H1 (cell line): ENCODE results near the gene TMBIM6. TPM values are rescaled to one million over a fixed set of nuclear protein-coding genes. Genes with fewer than 3 reads are reported as not detected.

Experiments
- CTCF ChIA-PET: fragments of 300-600 bp; sonication (Branson Sonifier 250); formaldehyde crosslinking; loops from one replicate; lab custom pipeline; 2021; ENCODE audit not compliant: partially characterized antibody; lab: Charles Lee
- POLR2A ChIA-PET: fragments of 300-600 bp; sonication (Branson Sonifier 250); formaldehyde crosslinking; loops from one replicate; lab custom pipeline; 2021; ENCODE audit warnings: inconsistent platforms; ENCODE audit not compliant: partially characterized antibody; lab: Charles Lee
- DNase-seq, 2 experiments: peaks; one replicate each; pipeline versions ENCODE4 v3.0.0 to v3.0.0-alpha.2; 2010 to 2022; ENCODE audit warnings: low spot score in 2 of 2, low read depth in 1 of 2, mixed read lengths in 1 of 2
- FAIRE-seq: peaks from 2 replicates; lab custom pipeline; 2011; peaks lifted over from hg19 to GRCh38; lab: Jason Lieb, UNC
- H2AFZ ChIP-seq: 2 replicates; pipeline ENCODE4 v1.8.1; 2012; ENCODE audit warnings: low read length, inconsistent platforms
- H2AK5ac ChIP-seq: 2 replicates; pipeline ENCODE4 v1.6.1; 2013; ENCODE audit warnings: low read depth, low read length
- H2BK120ac ChIP-seq: replicated peaks from 2 replicates; pipeline ENCODE3; 2013; ENCODE audit warnings: low read depth, low read length, inconsistent platforms
- H2BK12ac ChIP-seq: 2 replicates; pipeline ENCODE4 v1.6.1; 2013; ENCODE audit warnings: low read depth, low read length
- H2BK15ac ChIP-seq: 2 replicates; pipeline ENCODE4 v1.6.1; 2013; ENCODE audit warnings: low read length
- H2BK20ac ChIP-seq: 2 replicates; pipeline ENCODE4 v1.6.1; 2013; ENCODE audit warnings: low read length
- H2BK5ac ChIP-seq: 2 replicates; pipeline ENCODE4 v1.6.1; 2013; ENCODE audit warnings: low read depth, low read length
- H3K14ac ChIP-seq: 2 replicates; pipeline ENCODE4 v1.6.1; 2013; ENCODE audit warnings: inconsistent platforms; ENCODE audit not compliant: insufficient read length
- H3K18ac ChIP-seq: 2 replicates; pipeline ENCODE4 v1.6.1; 2013; ENCODE audit warnings: low read length; ENCODE audit errors: extremely low read depth
- H3K23ac ChIP-seq: 2 replicates; pipeline ENCODE4 v1.6.1; 2013; ENCODE audit warnings: inconsistent platforms; ENCODE audit not compliant: insufficient read length
- H3K23me2 ChIP-seq: 2 replicates; pipeline ENCODE4 v1.6.1; 2013; ENCODE audit warnings: low read depth, low read length
- H3K27ac ChIP-seq: 2 replicates; pipeline ENCODE4 v1.6.1; 2011; ENCODE audit warnings: low read depth, low read length, inconsistent platforms
- H3K27me3 ChIP-seq, 4 experiments: replicated peaks in 1 of 4; 1 replicate in 1 of 4; 2 replicates in 3 of 4; pipeline versions ENCODE4 v1.6.1 to v1.8.1; 2011 to 2013; ENCODE audit warnings: low read length in 3 of 4, mild to moderate bottlenecking in 3 of 4, inconsistent platforms in 2 of 4, mixed read lengths in 2 of 4, moderate library complexity in 1 of 4; ENCODE audit not compliant: control insufficient read depth in 3 of 4, insufficient read depth in 3 of 4; ENCODE audit errors: extremely low read depth in 1 of 4
- H3K36me3 ChIP-seq, 4 experiments: 2 replicates each; pipeline versions ENCODE4 v1.6.1 to v1.8.1; 2011 to 2013; ENCODE audit warnings: mild to moderate bottlenecking in 4 of 4, low read length in 3 of 4, moderate library complexity in 2 of 4, control low read depth in 1 of 4, inconsistent platforms in 1 of 4; ENCODE audit not compliant: insufficient read depth in 4 of 4, control insufficient read depth in 2 of 4
- H3K4ac ChIP-seq: replicated peaks from 2 replicates; pipeline ENCODE3; 2013; ENCODE audit warnings: low read length, low read depth, mixed read lengths, inconsistent platforms; ENCODE audit not compliant: insufficient read length
- H3K4me1 ChIP-seq, 4 experiments: replicated peaks in 1 of 4; 1 replicate in 1 of 4; 2 replicates in 3 of 4; pipeline versions ENCODE4 v1.6.1 to v1.8.1; 2011 to 2013; ENCODE audit warnings: low read length in 3 of 4, inconsistent platforms in 2 of 4, mixed read lengths in 1 of 4; ENCODE audit not compliant: insufficient read depth in 4 of 4, control insufficient read depth in 3 of 4
- H3K4me2 ChIP-seq, 2 experiments: 2 replicates each; pipeline versions ENCODE4 v1.6.1 to v1.8.1; 2011 to 2013; ENCODE audit warnings: low read depth in 2 of 2, low read length in 2 of 2, control low read depth in 1 of 2, inconsistent platforms in 1 of 2, mild to moderate bottlenecking in 1 of 2; ENCODE audit not compliant: insufficient read depth in 1 of 2
- H3K4me3 ChIP-seq, 4 experiments: fragments of 200-600, 300-600 bp in 1 of 4; sonication (generic), shearing (Covaris generic), sonication (Bioruptor Twin) in 1 of 4; 2 replicates each; pipeline versions ENCODE4 v1.5.1 to v1.8.1; 2011 to 2016; ENCODE audit warnings: low read length in 4 of 4, low read depth in 3 of 4, control low read depth in 2 of 4, inconsistent platforms in 2 of 4, mild to moderate bottlenecking in 2 of 4, mixed read lengths in 1 of 4, moderate library complexity in 1 of 4; ENCODE audit not compliant: insufficient read depth in 2 of 4; ENCODE audit errors: extremely low read depth in 1 of 4
- H3K56ac ChIP-seq: replicated peaks from 2 replicates; pipeline ENCODE3; 2013; ENCODE audit warnings: low read depth, mild to moderate bottlenecking, mixed read lengths, low read length, inconsistent platforms; ENCODE audit not compliant: insufficient read length
- H3K79me1 ChIP-seq: 2 replicates; pipeline ENCODE4 v1.6.1; 2013; ENCODE audit warnings: low read depth, low read length, control low read depth
- H3K79me2 ChIP-seq, 2 experiments: 2 replicates each; pipeline versions ENCODE4 v1.6.1 to v1.8.1; 2012 to 2013; ENCODE audit warnings: low read length in 2 of 2, mild to moderate bottlenecking in 2 of 2, inconsistent platforms in 1 of 2; ENCODE audit not compliant: insufficient read depth in 2 of 2, control insufficient read depth in 1 of 2
- H3K9ac ChIP-seq, 4 experiments: replicated peaks in 1 of 4; 1 replicate in 1 of 4; 2 replicates in 3 of 4; pipeline versions ENCODE4 v1.6.1 to v1.8.1; 2011 to 2013; ENCODE audit warnings: low read depth in 3 of 4, low read length in 3 of 4, control low read depth in 2 of 4, mild to moderate bottlenecking in 2 of 4, moderate library complexity in 2 of 4, inconsistent platforms in 1 of 4; ENCODE audit errors: extremely low read depth in 1 of 4
- H3K9me3 ChIP-seq, 2 experiments: 2 replicates each; pipeline versions ENCODE4 v1.6.1 to v1.8.1; 2012 to 2013; ENCODE audit warnings: mild to moderate bottlenecking in 2 of 2, moderate library complexity in 2 of 2, control low read depth in 1 of 2, inconsistent platforms in 1 of 2, low read depth in 1 of 2, low read length in 1 of 2, mixed read lengths in 1 of 2; ENCODE audit not compliant: insufficient read depth in 2 of 2
- H4K20me1 ChIP-seq, 2 experiments: replicated peaks in 1 of 2; 2 replicates each; pipeline versions ENCODE3 to v1.8.1; 2011 to 2013; ENCODE audit warnings: inconsistent platforms in 2 of 2, low read length in 2 of 2, mild to moderate bottlenecking in 1 of 2; ENCODE audit not compliant: insufficient read depth in 2 of 2, control insufficient read depth in 1 of 2
- H4K5ac ChIP-seq: 2 replicates; pipeline ENCODE4 v1.6.1; 2013; ENCODE audit warnings: low read length, low read depth, mixed read lengths, inconsistent platforms; ENCODE audit not compliant: insufficient read length
- H4K8ac ChIP-seq: 2 replicates; pipeline ENCODE4 v1.8.0; 2013; ENCODE audit warnings: mild to moderate bottlenecking, moderate library complexity, low read length, inconsistent platforms; ENCODE audit not compliant: insufficient read depth; ENCODE audit errors: extremely low read depth
- H4K91ac ChIP-seq: replicated peaks from 2 replicates; pipeline ENCODE3; 2013; ENCODE audit warnings: low read length, mixed read lengths, inconsistent platforms; ENCODE audit not compliant: insufficient read length
- CBX5 ChIP-seq: fragments of 300-800, 300-1000 bp; sonication (generic); IDR thresholded peaks from 2 replicates; pipeline ENCODE4 v1.7.1; 2016; ENCODE audit warnings: antibody characterized with exemption, low read length, low read depth
- GABPA ChIP-seq: IDR thresholded peaks from 2 replicates; pipeline ENCODE4 v1.6.1; 2011; ENCODE audit warnings: mild to moderate bottlenecking, low read length, moderate library complexity, borderline replicate concordance; ENCODE audit not compliant: insufficient read depth
- HDAC2 ChIP-seq, 2 experiments: fragments of 300-600 bp in 1 of 2; sonication (generic) in 1 of 2; IDR thresholded peaks; 2 replicates each; pipeline ENCODE4 v1.6.1; 2011 to 2012; ENCODE audit warnings: low read depth in 2 of 2, low read length in 2 of 2, mild to moderate bottlenecking in 2 of 2, moderate library complexity in 2 of 2, borderline replicate concordance in 1 of 2, inconsistent platforms in 1 of 2
- WGBS, 2 experiments: shearing (Covaris generic) in 1 of 2; methylation state at CpG; one replicate each; pipeline versions ENCODE4 v1.1.6 to v1.1.7; 2013 to 2015; ENCODE audit warnings: low lambda C conversion rate in 2 of 2, mixed read lengths in 2 of 2, inconsistent platforms in 1 of 2, low coverage in 1 of 2, missing lambda C conversion rate in 1 of 2; ENCODE audit not compliant: insufficient replicate concordance in 2 of 2, insufficient coverage in 1 of 2, insufficient read length in 1 of 2; ENCODE audit errors: extremely low coverage in 1 of 2, missing lambda C conversion rate in 1 of 2; 5-methylcytosine and 5-hydroxymethylcytosine counted together
- long read RNA-seq, 2 experiments: library from RNA in 1 of 2; library from capped mRNA in 1 of 2; stranded (forward); transcript quantifications; one replicate each; pipeline ENCODE4 v2.0.0, GENCODE V29; 2021; ENCODE audit warnings: inconsistent platforms in 1 of 2
- polyA minus RNA-seq, 3 experiments: library from RNA; depleted of rRNA, polyadenylated mRNA; stranded (reverse); fragments of >200 nt; gene quantifications; 1 replicate in 2 of 3; 2 replicates in 1 of 3; pipeline ENCODE4 v1.2.3, GENCODE V29; 2011
- polyA plus RNA-seq, 7 experiments: library from polyadenylated mRNA; depleted of rRNA in 3 of 7; stranded (reverse) in 5 of 7; unstranded in 2 of 7; fragments of >200 nt in 5 of 7; fragments of 200-250 nt in 2 of 7; gene quantifications; 1 replicate in 5 of 7; 2 replicates in 1 of 7; 4 replicates in 1 of 7; pipeline versions ENCODE4 v1.2.1 to v1.2.3, GENCODE V29; 2011 to 2013; ENCODE audit warnings: missing spikeins in 2 of 7, mixed read lengths in 2 of 7
- total RNA-seq: library from RNA; stranded (reverse); fragmentation: NEBNext Ultra II Directional; extraction: Animal tissue kit (Norgen Biotek cat#: 25700); gene quantifications from 2 replicates; pipeline ENCODE4 v1.2.1, GENCODE V29; 2021

Gene TMBIM6, protein sequence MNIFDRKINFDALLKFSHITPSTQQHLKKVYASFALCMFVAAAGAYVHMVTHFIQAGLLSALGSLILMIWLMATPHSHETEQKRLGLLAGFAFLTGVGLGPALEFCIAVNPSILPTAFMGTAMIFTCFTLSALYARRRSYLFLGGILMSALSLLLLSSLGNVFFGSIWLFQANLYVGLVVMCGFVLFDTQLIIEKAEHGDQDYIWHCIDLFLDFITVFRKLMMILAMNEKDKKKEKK
- total RNA-seq (413 and 423 TPM in 2 replicates), polyA plus RNA-seq (2011; rRNA removed) (417 and 556 TPM in 2 replicates), polyA minus RNA-seq (2011; rRNA and poly(A)+ RNA removed) (292 and 323 TPM in 2 replicates)
- polyA plus RNA-seq (2011; cell fraction: cytosol; rRNA removed): 336 TPM
- 245 TPM for polyA plus RNA-seq (2011; cell fraction: nucleus; rRNA removed)
- polyA plus RNA-seq (2012, experiment 1 of 2): 316 to 392 TPM (median 338 TPM) in 4 replicates
- polyA plus RNA-seq (2012, experiment 2 of 2): 298 TPM
- 745 TPM for polyA plus RNA-seq (2013, experiment 1 of 2)
- polyA plus RNA-seq (2013, experiment 2 of 2): 748 TPM
- 136 TPM for polyA minus RNA-seq (2011; cell fraction: cytosol; rRNA and poly(A)+ RNA removed)
- polyA minus RNA-seq (2011; cell fraction: nucleus; rRNA and poly(A)+ RNA removed): 134 TPM
- long read RNA-seq, experiment 1, transcript TMBIM6-202 (9 exons, 2,598 nt): minor isoform, 28 of 565 reads
- long read RNA-seq, experiment 1, transcript TMBIM6-209 (8 exons, 2,494 nt): minor isoform, 12 of 565 reads
- long read RNA-seq, experiment 1, transcript TMBIM6-201 (10 exons, 2,836 nt): major isoform, 257 of 565 reads
- long read RNA-seq, experiment 1, transcript TMBIM6-219 (3 exons, 484 nt): minor isoform, 10 of 565 reads
- long read RNA-seq, experiment 1, partial matches to known transcripts: 241 of 565 reads
- long read RNA-seq, experiment 1, other reads (novel, unspliced or antisense): 16 of 565 reads
- long read RNA-seq, experiment 2, transcript TMBIM6-201 (10 exons, 2,836 nt): major isoform, 285 of 376 reads
- long read RNA-seq, experiment 2, transcript TMBIM6-209 (8 exons, 2,494 nt): minor isoform, 36 of 376 reads
- long read RNA-seq, experiment 2, transcript TMBIM6-202 (9 exons, 2,598 nt): minor isoform, 5 of 376 reads
- long read RNA-seq, experiment 2, partial matches to known transcripts: 10 of 376 reads
- long read RNA-seq, experiment 2, other reads (novel, unspliced or antisense): 35 of 376 reads

DNA sequence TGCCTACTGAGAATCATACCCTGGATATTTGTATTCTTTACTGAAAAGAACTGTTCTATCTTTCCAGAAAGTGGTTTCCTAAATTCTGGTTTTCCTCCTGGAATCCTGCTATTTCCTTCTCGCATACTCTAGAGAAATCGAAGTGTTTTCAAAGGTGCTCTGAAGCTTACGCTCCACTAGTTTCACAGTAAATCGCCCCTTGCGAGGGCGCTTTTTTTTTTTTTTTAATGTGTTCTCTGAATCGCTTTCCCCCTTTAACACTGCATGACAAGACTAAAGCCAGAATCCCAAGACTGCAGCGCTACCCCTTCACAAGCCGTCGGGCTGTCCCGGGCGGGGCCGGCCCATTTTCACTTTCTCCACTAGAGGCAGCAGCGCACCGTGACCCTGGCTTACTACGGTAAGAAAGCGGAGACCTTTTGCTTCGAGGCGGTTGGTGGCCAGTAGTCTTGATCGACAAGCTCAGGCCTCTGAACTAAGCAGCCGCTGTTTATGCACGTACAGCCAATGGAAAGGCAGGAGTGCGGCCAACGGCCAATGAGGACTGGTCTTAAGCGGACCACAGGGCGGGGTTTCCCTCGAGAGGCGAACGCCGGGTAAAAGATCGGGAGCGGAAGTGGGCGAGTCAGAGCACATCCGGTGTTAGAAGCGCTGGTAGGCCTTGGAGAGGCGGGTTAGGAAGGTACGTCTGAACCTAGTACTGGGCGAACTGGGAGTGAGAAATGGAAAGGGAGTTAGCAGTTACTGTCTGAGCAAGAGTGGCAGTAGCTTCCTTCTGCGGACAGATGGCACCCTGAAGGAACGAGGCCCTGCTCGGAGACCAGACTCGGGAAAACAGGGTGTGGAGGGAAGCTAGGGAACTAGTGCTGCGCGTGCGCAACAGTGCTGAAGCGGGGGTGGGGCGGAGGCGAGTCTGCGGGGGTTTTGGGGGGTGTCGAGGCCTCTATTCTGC lies at the start of gene TMBIM6:
TMBIM6 (plus strand) TSS at position 628 of the 952 bp plus-strand sequence. CDS start 10,937 bp downstream, outside the sequence.
- peak within 1 kb of the TSS; percentile 74 to 95 (median 82) for H3K4me3 ChIP-seq
- 0 out of 2 replicates have a peak within 1 kb of the TSS, but pooled peaks have one; percentile 11 for H2AK5ac ChIP-seq
- peak; percentile 94 for FAIRE-seq
- peak within 1 kb of the TSS; percentile 94 for H2AFZ ChIP-seq
- H3K23me2 ChIP-seq: peaks cover 3% of the 10 kb centered on the region
- H4K20me1 ChIP-seq: peaks cover 24 to 26% of the 10 kb centered on the region in 2 experiments
- peak within 1 kb of the TSS; percentile 86 for H4K5ac ChIP-seq
- no peak within 1 kb of the TSS for H3K4ac ChIP-seq
- no peak within 1 kb of the TSS for H3K14ac ChIP-seq
- 0 out of 2 replicates have a peak, but pooled peaks cover 3% of the 10 kb centered on the region for H3K79me1 ChIP-seq
- ChIA-PET POLR2A (interaction anchor here (0.6 to 2.7 kb wide), 68 partner anchors 9 to 581 kb away, joined by 3 to 25 read pairs (median 6); partner anchors contain the start of genes BCDIN3D, COX14, FAM186B and FMNL3), CTCF (interaction anchor here (0.6 to 2.7 kb wide), 34 partner anchors 8 to 399 kb away, joined by 3 to 14 read pairs (median 4); partner anchors contain the start of gene FAM186B)
- H3K9me3 ChIP-seq: no peaks in the 10 kb centered on the region
- no peak within 1 kb of the TSS for H2BK20ac ChIP-seq
- H2BK120ac ChIP-seq: peak within 1 kb of the TSS; percentile 55
- H4K8ac ChIP-seq: peak within 1 kb of the TSS; percentile 96; the same call in 1 of the 2 replicates
- H2BK15ac ChIP-seq: no peak within 1 kb of the TSS
- H3K79me2 ChIP-seq: peaks cover 38 to 45% of the 10 kb centered on the region in 2 experiments
- H3K4me2 ChIP-seq: peak within 1 kb of the TSS; percentile 69 to 89
- H2BK5ac ChIP-seq: peak within 1 kb of the TSS; percentile 98
- H3K23ac ChIP-seq: no peak within 1 kb of the TSS
- H3K36me3 ChIP-seq: peaks cover 0 to 4% (median 0%) of the 10 kb centered on the region in 4 experiments; a peak in 2 of 8 replicates
- H3K56ac ChIP-seq: peak within 1 kb of the TSS; percentile 43
- peak within 1 kb of the TSS; percentile 93 for H3K27ac ChIP-seq
- WGBS, 2 experiments: 4% methylated on average over 50 of the region's 50 CpGs; no CpG with 5 or more reads in 1 of the 2 experiments
- peak within 1 kb of the TSS; percentile 97 for H3K18ac ChIP-seq
- H3K27me3 ChIP-seq: no peaks in the 10 kb centered on the region
- H3K9ac ChIP-seq: peak within 1 kb of the TSS; percentile 90 to 98 (median 98)
- H4K91ac ChIP-seq: no peak within 1 kb of the TSS
- DNase-seq: peak; percentile 99 to 100
- peak within 1 kb of the TSS; percentile 41; the same call in 1 of the 2 replicates for H2BK12ac ChIP-seq
- H3K4me1 ChIP-seq: peaks cover 0 to 3% (median 2%) of the 10 kb centered on the region in 4 experiments; a peak in 2 of 7 replicates
- peak; percentile 86 for TF ChIP-seq GABPA
- TF ChIP-seq CBX5: no peak
- TF ChIP-seq HDAC2 (IDR thresholded peaks at IDR 0.05; ENCODE audit: borderline replicate concordance in 1 of 2, low read depth in 2 of 2, low read length in 2 of 2): peak in 1 of 2 experiments; percentile 63; a peak in 1 of 4 replicates
